ENCODE results near the gene CLUH. TPM values are rescaled to one million over a fixed set of nuclear protein-coding genes. Genes with fewer than 3 reads are reported as not detected.

CLUH gene
- total and polyA plus RNA-seq, 2 donors (not counting 3 experiments of a cell fraction or from before 2014, with no cell fraction given), result 33.8 to 80.7 TPM

GRCh38 chr17:2750721-2751120, 39.2 kb upstream of the CLUH start:
- Histone ChIP-seq H3K9me3 (replicated peaks; ENCODE audit: control insufficient read depth, insufficient read depth, low read length) (no peaks in the 10 kb centered on the region), H3K27me3 (ENCODE audit: control insufficient read depth in 2 of 2, insufficient read depth in 2 of 2, low read length in 2 of 2) (peaks cover 22 to 23% of the 10 kb centered on the region in 2 experiments), H3K9me1 (replicated peaks; ENCODE audit: control insufficient read depth, extremely low read depth, insufficient read depth, low read length) (no peaks in the 10 kb centered on the region), H3K4me2 (ENCODE audit: insufficient read depth, low read length) (no peak overlapping the region), H3K4me3 (replicated peaks in 1 of 3; ENCODE audit: insufficient read depth in 1 of 3, low read depth in 1 of 3, low read length in 3 of 3) (no peak overlapping the region), H3K4me1 (ENCODE audit: control insufficient read depth, extremely low read depth, insufficient read depth, low read length) (no peaks in the 10 kb centered on the region), H3K36me3 (ENCODE audit: control insufficient read depth in 2 of 2, extremely low read depth in 1 of 2, insufficient read depth in 2 of 2, low read length in 2 of 2) (no peaks in the 10 kb centered on the region), H3K27ac (ENCODE audit: insufficient read depth, low read depth, low read length) (no peak overlapping the region), H4K20me1 (replicated peaks; ENCODE audit: control insufficient read depth, extremely low read depth, insufficient read depth, low read length) (no peaks in the 10 kb centered on the region), H3K79me2 (ENCODE audit: control insufficient read depth, insufficient read depth, low read length) (no peaks in the 10 kb centered on the region), H3K9ac (replicated peaks; ENCODE audit: extremely low read depth, insufficient read depth, low read length) (no peak overlapping the region), H2AFZ (ENCODE audit: low read depth, low read length) (no peak overlapping the region)
- no TSS peak for BruUV-seq (replicated peaks)
- no peak for DNase-seq (ENCODE audit: low read depth, low spot score)
- intact Hi-C loops (cut with micrococcal nuclease), result no loop called here
- TF ChIP-seq CTCF (IDR thresholded peaks at IDR 0.05; ENCODE audit: extremely low read depth in 1 of 2, insufficient read depth in 1 of 2, low read depth in 1 of 2, low read length in 2 of 2) (no peak), POLR2AphosphoS5 (IDR thresholded peaks at IDR 0.05; ENCODE audit: insufficient read depth, low read depth, low read length) (no peak), JUN (IDR thresholded peaks at IDR 0.05; ENCODE audit: borderline replicate concordance, insufficient read depth, insufficient read length, low read depth) (no peak), GATA2 (IDR thresholded peaks at IDR 0.05; ENCODE audit: insufficient read depth, insufficient read length, low read depth, low read length) (no peak), MYC (IDR thresholded peaks at IDR 0.05; ENCODE audit: low read depth, low read length) (no peak), POLR2A (IDR thresholded peaks at IDR 0.05; ENCODE audit: low read depth, low read length) (no peak), FOS (IDR thresholded peaks at IDR 0.05; ENCODE audit: borderline replicate concordance, insufficient read depth, low read length) (no peak), MAX (IDR thresholded peaks at IDR 0.05; ENCODE audit: insufficient read depth, insufficient read length) (no peak), EZH2 (IDR thresholded peaks at IDR 0.05; ENCODE audit: borderline replicate concordance, low read depth, low read length, severe bottlenecking) (no peak)
- ChIA-PET POLR2A (no interaction called here), CTCF (no interaction called here)
- no peak for FAIRE-seq
- dilution Hi-C loops (cut with MboI; ENCODE audit: extremely low pct_ligation_motif_present, low sequenced_read_pairs), result no loop called here
